ENCODE results near the gene THYN1. TPM values are rescaled to one million over a fixed set of nuclear protein-coding genes. Genes with fewer than 3 reads are reported as not detected.

The THYN1 gene
- total and polyA plus RNA-seq, 2 donors (not counting 1 experiment from before 2014, with no cell fraction given) = 54.9 to 88.7 TPM

DNA sequence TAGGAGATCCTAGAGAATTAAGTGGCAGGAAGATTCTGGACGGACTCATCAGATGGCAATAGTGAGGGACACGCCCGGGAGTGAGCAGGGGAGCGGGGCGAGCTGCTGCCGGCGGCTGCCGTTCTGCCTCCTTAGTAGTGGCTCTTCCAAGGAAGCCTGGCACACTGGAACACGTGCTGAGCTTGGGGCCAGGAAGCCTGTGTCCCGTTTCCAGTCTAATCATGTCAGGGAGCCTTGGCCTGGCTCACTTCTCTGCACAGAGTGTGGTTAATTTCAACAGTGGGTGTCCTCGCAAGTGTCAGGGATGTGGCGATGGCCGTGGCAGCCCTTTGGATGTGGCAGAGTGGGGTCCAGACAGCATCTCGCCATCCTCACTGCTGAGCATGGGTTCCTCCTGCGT lies 39.5 kb upstream of the THYN1 start:
- Histone ChIP-seq H4K20me1 (ENCODE audit: control insufficient read depth, extremely low read depth, insufficient read depth, low read length) (no peaks in the 10 kb centered on the region), H3K36me3 (ENCODE audit: control insufficient read depth, insufficient read depth, low read length) (no peaks in the 10 kb centered on the region)
- TF ChIP-seq, protein P1, sequence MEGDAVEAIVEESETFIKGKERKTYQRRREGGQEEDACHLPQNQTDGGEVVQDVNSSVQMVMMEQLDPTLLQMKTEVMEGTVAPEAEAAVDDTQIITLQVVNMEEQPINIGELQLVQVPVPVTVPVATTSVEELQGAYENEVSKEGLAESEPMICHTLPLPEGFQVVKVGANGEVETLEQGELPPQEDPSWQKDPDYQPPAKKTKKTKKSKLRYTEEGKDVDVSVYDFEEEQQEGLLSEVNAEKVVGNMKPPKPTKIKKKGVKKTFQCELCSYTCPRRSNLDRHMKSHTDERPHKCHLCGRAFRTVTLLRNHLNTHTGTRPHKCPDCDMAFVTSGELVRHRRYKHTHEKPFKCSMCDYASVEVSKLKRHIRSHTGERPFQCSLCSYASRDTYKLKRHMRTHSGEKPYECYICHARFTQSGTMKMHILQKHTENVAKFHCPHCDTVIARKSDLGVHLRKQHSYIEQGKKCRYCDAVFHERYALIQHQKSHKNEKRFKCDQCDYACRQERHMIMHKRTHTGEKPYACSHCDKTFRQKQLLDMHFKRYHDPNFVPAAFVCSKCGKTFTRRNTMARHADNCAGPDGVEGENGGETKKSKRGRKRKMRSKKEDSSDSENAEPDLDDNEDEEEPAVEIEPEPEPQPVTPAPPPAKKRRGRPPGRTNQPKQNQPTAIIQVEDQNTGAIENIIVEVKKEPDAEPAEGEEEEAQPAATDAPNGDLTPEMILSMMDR (conservative IDR thresholded peaks at IDR 0.05 in 1 of 2, IDR thresholded peaks at IDR 0.05 in 1 of 2; ENCODE audit: low read depth in 1 of 2, low read length in 2 of 2) = no peak
- no peak for TF ChIP-seq EZH2 (IDR thresholded peaks at IDR 0.05; ENCODE audit: low read length, missing control alignments)

DNA sequence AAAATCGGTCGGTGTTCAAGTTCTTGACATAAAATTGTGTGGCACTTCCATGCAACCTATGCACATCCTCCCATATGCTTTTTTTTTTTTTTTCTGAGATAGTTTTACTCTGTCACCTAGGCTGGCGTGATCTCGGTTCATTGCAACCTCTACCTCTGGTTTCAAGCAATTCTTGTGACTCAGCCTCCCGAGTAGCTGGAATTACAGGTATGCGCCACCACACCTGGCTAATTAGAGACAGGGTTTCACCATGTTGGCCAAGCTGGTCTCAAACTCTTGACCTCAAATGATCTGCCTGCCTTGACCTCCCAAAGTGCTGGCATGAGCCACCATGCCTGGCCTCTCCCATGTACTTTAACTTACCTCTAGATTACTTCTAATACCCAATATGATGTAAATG lies 38.0 kb upstream of the THYN1 start:
- no peak overlapping the region for H3K4me3 ChIP-seq (replicated peaks in 1 of 4; ENCODE audit: control extremely low read depth in 1 of 4, insufficient read depth in 1 of 4, low read depth in 3 of 4, low read length in 4 of 4)
- no peaks in the 10 kb centered on the region for H3K27me3 ChIP-seq (ENCODE audit: control insufficient read depth, insufficient read depth, low read length)
- TF ChIP-seq, protein P1 (conservative IDR thresholded peaks at IDR 0.05 in 1 of 2, IDR thresholded peaks at IDR 0.05 in 1 of 2; ENCODE audit: low read depth in 1 of 2, low read length in 2 of 2) = no peak
- TF ChIP-seq EZH2 (IDR thresholded peaks at IDR 0.05; ENCODE audit: low read length, missing control alignments) = no peak
- no peaks in the 10 kb centered on the region for H3K36me3 ChIP-seq (ENCODE audit: control insufficient read depth, insufficient read depth, low read length)
- no peak overlapping the region for H3K4me2 ChIP-seq (ENCODE audit: extremely low read depth, insufficient read depth, low read length)
- no peak overlapping the region for H2AFZ ChIP-seq (ENCODE audit: low read length)
- H3K9me3 ChIP-seq (ENCODE audit: control insufficient read depth, insufficient read depth, low read depth, low read length) = no peaks in the 10 kb centered on the region
- H3K4me1 ChIP-seq (ENCODE audit: control insufficient read depth, extremely low read depth, insufficient read depth, low read length) = no peaks in the 10 kb centered on the region
- H3K79me2 ChIP-seq (ENCODE audit: control insufficient read depth, insufficient read depth, low read length) = no peaks in the 10 kb centered on the region
- H3K27ac ChIP-seq (ENCODE audit: insufficient read depth, low read length) = no peak overlapping the region
- DNase-seq (ENCODE audit: low read depth in 2 of 2) = no peak
- no peak overlapping the region for H3K9ac ChIP-seq (ENCODE audit: insufficient read depth, low read length)
- H4K20me1 ChIP-seq (ENCODE audit: control insufficient read depth, extremely low read depth, insufficient read depth, low read length) = no peaks in the 10 kb centered on the region

More for the DNA sequence above, 39.5 kb upstream of the THYN1 start:
- no peaks in the 10 kb centered on the region for H3K4me1 ChIP-seq (ENCODE audit: control insufficient read depth, extremely low read depth, insufficient read depth, low read length)
- H3K27ac ChIP-seq (ENCODE audit: insufficient read depth, low read length) = no peak overlapping the region
- no peak overlapping the region for H2AFZ ChIP-seq (ENCODE audit: low read length)
- no peak overlapping the region for H3K4me3 ChIP-seq (replicated peaks in 1 of 4; ENCODE audit: control extremely low read depth in 1 of 4, insufficient read depth in 1 of 4, low read depth in 3 of 4, low read length in 4 of 4)
- no peak for DNase-seq (ENCODE audit: low read depth in 2 of 2)
- H3K79me2 ChIP-seq (ENCODE audit: control insufficient read depth, insufficient read depth, low read length) = no peaks in the 10 kb centered on the region
- no peak overlapping the region for H3K4me2 ChIP-seq (ENCODE audit: extremely low read depth, insufficient read depth, low read length)
- no peak overlapping the region for H3K9ac ChIP-seq (ENCODE audit: insufficient read depth, low read length)
- H3K9me3 ChIP-seq (ENCODE audit: control insufficient read depth, insufficient read depth, low read depth, low read length) = no peaks in the 10 kb centered on the region
- H3K27me3 ChIP-seq (ENCODE audit: control insufficient read depth, insufficient read depth, low read length) = no peaks in the 10 kb centered on the region

DNA sequence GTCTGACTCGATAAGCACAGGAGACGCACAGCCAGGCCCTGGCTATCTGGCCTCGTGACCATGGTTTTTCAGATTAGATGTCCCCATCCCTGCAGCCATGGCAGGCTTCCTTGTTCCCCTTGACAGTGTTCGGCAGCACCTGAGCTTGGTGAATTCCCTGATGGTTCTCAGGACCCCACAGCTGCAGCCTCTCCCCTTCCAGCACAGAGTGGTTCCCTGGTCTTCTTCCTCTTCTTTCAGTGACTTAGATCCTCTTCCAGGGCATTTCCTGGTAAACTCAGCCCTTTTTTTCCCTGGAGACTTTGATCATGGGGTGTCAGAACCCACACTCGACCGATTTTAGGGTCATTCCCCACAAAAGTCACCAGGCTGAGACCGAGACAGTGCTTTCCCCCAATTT lies 37.5 kb upstream of the THYN1 start:
- H3K79me2 ChIP-seq (ENCODE audit: control insufficient read depth, insufficient read depth, low read length) = no peaks in the 10 kb centered on the region
- H3K9ac ChIP-seq (ENCODE audit: insufficient read depth, low read length) = no peak overlapping the region
- H4K20me1 ChIP-seq (ENCODE audit: control insufficient read depth, extremely low read depth, insufficient read depth, low read length) = no peaks in the 10 kb centered on the region
- no peaks in the 10 kb centered on the region for H3K9me3 ChIP-seq (ENCODE audit: control insufficient read depth, insufficient read depth, low read depth, low read length)
- H3K27me3 ChIP-seq (ENCODE audit: control insufficient read depth, insufficient read depth, low read length) = no peaks in the 10 kb centered on the region
- no peaks in the 10 kb centered on the region for H3K4me1 ChIP-seq (ENCODE audit: control insufficient read depth, extremely low read depth, insufficient read depth, low read length)
- DNase-seq (ENCODE audit: low read depth in 2 of 2) = no peak
- TF ChIP-seq, protein P1 (conservative IDR thresholded peaks at IDR 0.05 in 1 of 2, IDR thresholded peaks at IDR 0.05 in 1 of 2; ENCODE audit: low read depth in 1 of 2, low read length in 2 of 2) = no peak
- no peak for TF ChIP-seq EZH2 (IDR thresholded peaks at IDR 0.05; ENCODE audit: low read length, missing control alignments)
- H3K4me3 ChIP-seq (replicated peaks in 1 of 4; ENCODE audit: control extremely low read depth in 1 of 4, insufficient read depth in 1 of 4, low read depth in 3 of 4, low read length in 4 of 4) = no peak overlapping the region
- H3K4me2 ChIP-seq (ENCODE audit: extremely low read depth, insufficient read depth, low read length) = no peak overlapping the region
- no peaks in the 10 kb centered on the region for H3K36me3 ChIP-seq (ENCODE audit: control insufficient read depth, insufficient read depth, low read length)
- H3K27ac ChIP-seq (ENCODE audit: insufficient read depth, low read length) = no peak overlapping the region
- no peak overlapping the region for H2AFZ ChIP-seq (ENCODE audit: low read length)
